Lung (tissue), 12 donors: ENCODE results near the gene TMEM235. TPM values are rescaled to one million over a fixed set of nuclear protein-coding genes. Genes with fewer than 3 reads are reported as not detected.

Source experiments
- ATAC-seq: fragments of 200-7000 bp; cut with Tn5 transposase; one replicate; pipeline ENCODE4 v1.9.1; 2020; ENCODE audit warnings: moderate number of reproducible peaks; ENCODE audit not compliant: insufficient read depth, low FRiP score
- DNase-seq, 3 donors: peaks; one replicate each; pipeline ENCODE4 v3.0.0-alpha.2; 2013 to 2017
- H3K27ac ChIP-seq, 2 donors: one replicate each; pipeline ENCODE4 v1.5.1; 2013; ENCODE audit warnings: mild to moderate bottlenecking in 2 of 2, moderate library complexity in 2 of 2, control low read depth in 1 of 2, inconsistent platforms in 1 of 2, low read depth in 1 of 2, low read length in 1 of 2
- H3K27me3 ChIP-seq, 3 donors: one replicate each; pipeline ENCODE4 v1.5.1; 2013; ENCODE audit warnings: low read length in 2 of 3; ENCODE audit not compliant: control insufficient read depth in 3 of 3, insufficient read depth in 3 of 3
- H3K36me3 ChIP-seq, 4 donors: one replicate each; pipeline ENCODE4 v1.5.1; 2013; ENCODE audit warnings: low read length in 4 of 4, mild to moderate bottlenecking in 1 of 4, moderate library complexity in 1 of 4; ENCODE audit not compliant: control insufficient read depth in 4 of 4, insufficient read depth in 4 of 4
- H3K4me1 ChIP-seq, 5 donors: one replicate each; pipeline ENCODE4 v1.5.1; 2013; ENCODE audit warnings: low read length in 5 of 5, mild to moderate bottlenecking in 2 of 5, moderate library complexity in 1 of 5; ENCODE audit not compliant: control insufficient read depth in 5 of 5, insufficient read depth in 5 of 5
- H3K4me3 ChIP-seq: one replicate; pipeline ENCODE4 v1.5.1; 2013; ENCODE audit warnings: mild to moderate bottlenecking, control low read depth, moderate library complexity
- H3K9ac ChIP-seq, 2 donors: one replicate each; pipeline ENCODE4 v1.5.1; 2013; ENCODE audit warnings: low read length in 2 of 2, control low read depth in 1 of 2; ENCODE audit not compliant: insufficient read depth in 1 of 2
- H3K9me3 ChIP-seq, 4 donors: one replicate each; pipeline ENCODE4 v1.5.1; 2013; ENCODE audit warnings: low read length in 3 of 4, mild to moderate bottlenecking in 1 of 4, moderate library complexity in 1 of 4; ENCODE audit not compliant: control insufficient read depth in 4 of 4, insufficient read depth in 3 of 4
- CTCF ChIP-seq: IDR thresholded peaks from 2 replicates; pipeline ENCODE4 v1.5.1; 2012; ENCODE audit warnings: mild to moderate bottlenecking; ENCODE audit errors: control extremely low read depth, extremely low read depth
- whole genome bisulfite sequencing, 2 donors: extraction: QIAGEN DNeasy Blood & Tissue Kit; methylation state at CpG; one replicate each; pipeline ENCODE4 v1.1.7; 2013; 5-methylcytosine and 5-hydroxymethylcytosine counted together
- polyA plus RNA-seq, 2 donors: library from polyadenylated mRNA; stranded (reverse); fragments of 200-250 nt; gene quantifications; one replicate each; pipeline ENCODE4 v1.2.1, GENCODE V29; 2013
- total RNA-seq, 2 donors: library from RNA; depleted of rRNA in 1 of 2; stranded (reverse); fragments of >200 nt in 1 of 2; gene quantifications; one replicate each; pipeline ENCODE4 v1.2.1, GENCODE V29; 2014 to 2021
- donor health status: control.
- donor health status: control.
- donor health status: Bipolar disorder and iron deficiency.
- donor health status: healthy.
- donor health status: DM: yes; HTN: yes; CAD: no.

The TMEM235 gene
- total and polyA plus RNA-seq, 4 donors, result 0.08 to 0.97 TPM; not detected in 2

- WGBS, 2 donors, result 95 to 96% methylated on average over 10 of the region's 10 CpGs
- no peak overlapping the region for H3K4me3 ChIP-seq
- no peaks in the 10 kb centered on the region for H3K27me3 ChIP-seq
- no peaks in the 10 kb centered on the region for H3K9me3 ChIP-seq
- H3K4me1 ChIP-seq, result peaks cover 0 to 35% (median 22%) of the 10 kb centered on the region in 5 donors
- no peaks in the 10 kb centered on the region for H3K36me3 ChIP-seq
- H3K9ac ChIP-seq, result no peak overlapping the region
- peak overlapping the region in 1 of 2 donors; percentile 18 for H3K27ac ChIP-seq
- DNase-seq (peak in 1 of 3 donors; percentile 16), ATAC-seq (no peak)
- TF ChIP-seq CTCF, result no peak
Measured at GRCh38 chr17:78265121-78265520, 33.7 kb downstream of the TMEM235 start.

DNA sequence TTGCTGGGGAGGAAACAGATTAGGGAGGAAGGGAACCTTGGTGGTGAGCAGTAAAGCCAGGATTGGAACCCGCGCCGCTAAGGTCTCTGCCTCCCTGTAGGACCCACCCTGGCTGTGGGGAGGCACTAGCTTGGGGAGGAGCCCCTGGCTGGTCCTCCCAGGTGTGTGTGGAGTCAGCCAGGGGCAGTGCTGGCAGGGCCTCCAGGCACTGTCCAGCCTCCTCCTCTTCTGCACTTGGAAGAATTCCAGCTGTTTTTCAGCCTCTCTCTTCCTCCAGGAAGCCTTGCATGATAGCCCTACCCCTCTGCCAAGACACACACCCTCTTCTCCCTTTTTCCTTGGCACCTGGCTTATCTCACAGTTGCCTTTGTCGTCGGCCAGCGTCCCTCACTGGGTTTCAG, 34.8 kb downstream of the TMEM235 start:
- H3K27me3 ChIP-seq, result no peaks in the 10 kb centered on the region
- H3K4me1 ChIP-seq, result peaks cover 0 to 43% (median 26%) of the 10 kb centered on the region in 5 donors
- DNase-seq, result peak in 1 of 3 donors; percentile 9
- WGBS, 2 donors, result 63 to 81% methylated on average over 6 of the region's 6 CpGs
- no peaks in the 10 kb centered on the region for H3K9me3 ChIP-seq
- H3K4me3 ChIP-seq, result no peak overlapping the region
- no peaks in the 10 kb centered on the region for H3K36me3 ChIP-seq
- no peak for ATAC-seq
- H3K9ac ChIP-seq, result no peak overlapping the region
- no peak for TF ChIP-seq CTCF
- H3K27ac ChIP-seq, result peak overlapping the region in 1 of 2 donors; percentile 44

- TF ChIP-seq CTCF, result no peak
- Histone ChIP-seq H3K27ac (peak overlapping the region in 1 of 2 donors; percentile 12), H3K9me3 (no peaks in the 10 kb centered on the region), H3K36me3 (no peaks in the 10 kb centered on the region), H3K27me3 (no peaks in the 10 kb centered on the region), H3K4me3 (no peak overlapping the region), H3K9ac (no peak overlapping the region), H3K4me1 (peaks cover 0 to 43% (median 26%) of the 10 kb centered on the region in 5 donors)
- 82 to 92% methylated on average over 9 of the region's 9 CpGs for WGBS, 2 donors
- DNase-seq (no peak), ATAC-seq (no peak)
Measured at GRCh38 chr17:78266771-78267170, 35.3 kb downstream of the TMEM235 start.
